Measurements from ENCODE around the gene TBX10. TPM values are rescaled to one million over a fixed set of nuclear protein-coding genes. Genes with fewer than 3 reads are reported as not detected.

The TBX10 gene
- total RNA-seq, 1 experiment from 2014 or later: not detected

DNA sequence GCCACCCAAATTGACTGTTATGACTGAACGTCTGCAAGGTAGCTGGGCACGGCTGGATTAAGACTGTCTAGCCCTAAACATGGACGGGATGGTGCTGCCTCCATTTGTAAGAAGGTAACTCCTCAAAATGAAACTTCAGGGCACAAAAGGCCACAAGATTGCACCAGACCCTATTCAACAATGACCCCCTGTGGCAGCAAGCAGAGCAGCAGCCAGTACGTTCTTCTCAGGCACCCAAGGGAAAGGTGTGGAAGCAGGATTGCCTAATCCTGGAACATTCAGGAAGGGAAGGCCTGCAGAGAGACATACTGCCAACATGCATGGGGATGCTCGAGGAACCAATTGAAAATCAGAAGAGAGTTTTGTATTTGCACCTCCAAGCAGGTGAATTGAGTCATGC is 4.5 kb upstream of the TBX10 start:
- CTCF ChIA-PET: no interaction called here
- Histone ChIP-seq H3K4me1 (ENCODE audit: insufficient read depth, low read length, poor library complexity, severe bottlenecking) (peaks cover 8% of the 10 kb centered on the region), H3K27me3 (replicated peaks; ENCODE audit: insufficient read depth, low read depth, low read length, poor library complexity) (no peaks in the 10 kb centered on the region), H3K4me3 (ENCODE audit: low read depth, low read length, poor library complexity, severe bottlenecking) (no peak overlapping the region), H3K27ac (ENCODE audit: low read depth, low read length, poor library complexity, severe bottlenecking) (no peak overlapping the region), H3K36me3 (ENCODE audit: insufficient read depth, low read length, poor library complexity, severe bottlenecking) (no peaks in the 10 kb centered on the region), H3K9me3 (ENCODE audit: low read depth, low read length, poor library complexity, severe bottlenecking) (no peaks in the 10 kb centered on the region)
- intact Hi-C loops (cut with micrococcal nuclease; ENCODE audit: unreplicated experiment): no loop called here
- BruUV-seq (replicated peaks): no TSS peak
- POLR2A ChIA-PET (ENCODE audit: low non-redundant PET): no interaction called here
- DNase-seq (ENCODE audit: low spot score): peak; percentile 42
- TF ChIP-seq, protein P1, sequence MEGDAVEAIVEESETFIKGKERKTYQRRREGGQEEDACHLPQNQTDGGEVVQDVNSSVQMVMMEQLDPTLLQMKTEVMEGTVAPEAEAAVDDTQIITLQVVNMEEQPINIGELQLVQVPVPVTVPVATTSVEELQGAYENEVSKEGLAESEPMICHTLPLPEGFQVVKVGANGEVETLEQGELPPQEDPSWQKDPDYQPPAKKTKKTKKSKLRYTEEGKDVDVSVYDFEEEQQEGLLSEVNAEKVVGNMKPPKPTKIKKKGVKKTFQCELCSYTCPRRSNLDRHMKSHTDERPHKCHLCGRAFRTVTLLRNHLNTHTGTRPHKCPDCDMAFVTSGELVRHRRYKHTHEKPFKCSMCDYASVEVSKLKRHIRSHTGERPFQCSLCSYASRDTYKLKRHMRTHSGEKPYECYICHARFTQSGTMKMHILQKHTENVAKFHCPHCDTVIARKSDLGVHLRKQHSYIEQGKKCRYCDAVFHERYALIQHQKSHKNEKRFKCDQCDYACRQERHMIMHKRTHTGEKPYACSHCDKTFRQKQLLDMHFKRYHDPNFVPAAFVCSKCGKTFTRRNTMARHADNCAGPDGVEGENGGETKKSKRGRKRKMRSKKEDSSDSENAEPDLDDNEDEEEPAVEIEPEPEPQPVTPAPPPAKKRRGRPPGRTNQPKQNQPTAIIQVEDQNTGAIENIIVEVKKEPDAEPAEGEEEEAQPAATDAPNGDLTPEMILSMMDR (conservative IDR thresholded peaks at IDR 0.05; ENCODE audit: low read depth, low read length): peak; percentile 42
- TF ChIP-seq EZH2 (IDR thresholded peaks at IDR 0.05; ENCODE audit: borderline replicate concordance, low read depth, low read length, poor library complexity, severe bottlenecking): no peak

DNA sequence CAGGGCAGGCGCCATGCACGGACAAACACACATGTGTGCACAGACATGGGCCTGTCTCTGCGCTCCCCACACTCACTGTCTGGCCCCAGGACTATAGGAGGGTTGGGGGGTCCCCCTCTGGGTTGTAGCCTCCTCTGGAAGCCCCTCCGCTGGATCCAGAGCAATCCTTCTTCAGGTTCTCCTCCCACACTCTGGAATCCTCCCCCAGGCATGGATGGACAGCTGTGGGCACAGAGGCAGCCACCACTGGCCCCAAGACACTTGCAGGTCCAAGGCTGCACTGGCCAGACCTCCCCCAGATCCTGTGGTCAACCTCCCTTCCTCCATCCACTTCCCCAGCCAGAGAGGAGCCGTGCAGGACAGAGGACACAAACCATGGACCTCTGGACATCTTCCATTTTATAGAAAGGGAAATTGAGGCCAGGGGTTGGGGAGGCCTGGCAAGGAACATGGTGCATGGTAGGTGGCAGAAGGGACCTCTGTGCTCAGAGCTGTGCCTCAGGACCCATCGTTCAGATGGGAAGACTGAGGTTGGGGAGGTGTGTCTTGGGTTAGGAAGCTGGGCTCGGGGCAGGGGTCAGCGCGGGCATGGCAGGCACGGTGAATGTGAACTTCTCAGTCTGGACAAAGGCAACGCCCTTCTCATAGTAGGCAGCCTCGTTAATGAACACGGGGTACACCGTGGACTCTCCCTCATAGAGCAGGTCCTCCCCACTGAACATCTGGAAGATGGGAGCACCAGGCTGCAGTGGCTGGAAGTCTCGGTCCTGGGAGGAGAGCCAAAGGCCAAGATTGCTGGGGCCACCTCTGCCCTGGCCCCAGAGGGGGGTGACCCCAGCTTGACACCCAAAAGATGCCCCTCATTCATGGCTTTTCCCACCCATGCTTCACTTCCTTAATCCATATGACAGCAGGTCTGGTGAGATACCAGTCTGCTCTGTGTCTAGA is 2.9 kb upstream of the TBX10 start:
- no peak for DNase-seq (ENCODE audit: low spot score)
- Histone ChIP-seq H3K36me3 (ENCODE audit: insufficient read depth, low read length, poor library complexity, severe bottlenecking) (no peaks in the 10 kb centered on the region), H3K4me1 (ENCODE audit: insufficient read depth, low read length, poor library complexity, severe bottlenecking) (no peaks in the 10 kb centered on the region), H3K27me3 (replicated peaks; ENCODE audit: insufficient read depth, low read depth, low read length, poor library complexity) (no peaks in the 10 kb centered on the region), H3K27ac (ENCODE audit: low read depth, low read length, poor library complexity, severe bottlenecking) (no peak overlapping the region), H3K4me3 (ENCODE audit: low read depth, low read length, poor library complexity, severe bottlenecking) (no peak overlapping the region), H3K9me3 (ENCODE audit: low read depth, low read length, poor library complexity, severe bottlenecking) (no peaks in the 10 kb centered on the region)
- intact Hi-C loops (cut with micrococcal nuclease; ENCODE audit: unreplicated experiment): no loop called here
- no peak for TF ChIP-seq EZH2 (IDR thresholded peaks at IDR 0.05; ENCODE audit: borderline replicate concordance, low read depth, low read length, poor library complexity, severe bottlenecking)
- TF ChIP-seq, protein P1 (conservative IDR thresholded peaks at IDR 0.05; ENCODE audit: low read depth, low read length): no peak
- POLR2A ChIA-PET (ENCODE audit: low non-redundant PET): no interaction called here
- CTCF ChIA-PET: no interaction called here
- no TSS peak for BruUV-seq (replicated peaks)

DNA sequence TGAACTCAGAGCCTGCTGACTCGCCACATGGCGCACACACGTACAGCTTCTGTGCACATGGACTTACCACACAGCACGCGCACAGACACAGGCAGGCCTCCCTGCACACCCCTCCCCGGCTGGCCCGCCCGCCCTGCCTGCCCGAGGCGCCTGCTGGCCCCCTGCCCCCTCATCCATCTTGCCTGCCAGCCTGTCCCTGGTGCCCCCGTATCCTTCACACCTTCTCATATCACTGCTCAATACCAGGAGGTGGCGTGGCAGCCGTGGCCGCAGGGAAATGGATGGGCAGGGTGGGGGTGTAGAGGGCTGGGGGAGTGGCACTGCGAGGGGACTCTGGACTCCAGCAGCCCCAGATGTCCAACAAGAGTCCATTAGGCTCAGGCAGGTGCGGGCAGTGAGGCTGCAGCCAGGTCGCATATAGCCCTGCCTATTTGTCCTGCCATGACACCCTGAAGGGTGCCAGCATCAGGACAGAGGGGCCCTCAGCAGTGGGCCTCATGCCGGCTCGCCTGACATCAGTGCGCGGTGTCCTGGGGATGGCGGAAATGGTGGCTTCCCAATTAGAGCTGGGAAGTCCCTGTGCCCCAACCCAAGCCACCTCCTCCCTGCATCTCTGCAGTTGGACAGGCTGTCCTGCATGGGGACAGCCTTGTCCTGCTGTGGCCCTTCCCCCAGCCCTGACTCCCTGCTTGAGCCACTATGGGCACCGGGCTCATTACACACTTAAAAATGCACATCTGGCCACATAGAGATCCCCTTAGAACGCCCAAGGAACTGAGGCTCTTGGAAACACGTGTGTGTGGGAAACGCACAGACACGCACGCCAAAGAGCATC is 2.0 kb upstream of the TBX10 start:
- H3K9me3 ChIP-seq (ENCODE audit: low read depth, low read length, poor library complexity, severe bottlenecking): no peaks in the 10 kb centered on the region
- ChIA-PET POLR2A (ENCODE audit: low non-redundant PET) (no interaction called here), CTCF (interaction anchor here (1.2 kb wide), 1 partner anchor 12 kb away, joined by 3 read pairs; no protein-coding TSS in a partner anchor)
- H3K27me3 ChIP-seq (replicated peaks; ENCODE audit: insufficient read depth, low read depth, low read length, poor library complexity): no peaks in the 10 kb centered on the region
- H3K4me1 ChIP-seq (ENCODE audit: insufficient read depth, low read length, poor library complexity, severe bottlenecking): no peaks in the 10 kb centered on the region
- no peaks in the 10 kb centered on the region for H3K36me3 ChIP-seq (ENCODE audit: insufficient read depth, low read length, poor library complexity, severe bottlenecking)
- H3K27ac ChIP-seq (ENCODE audit: low read depth, low read length, poor library complexity, severe bottlenecking): no peak overlapping the region
- H3K4me3 ChIP-seq (ENCODE audit: low read depth, low read length, poor library complexity, severe bottlenecking): no peak overlapping the region
- DNase-seq (ENCODE audit: low spot score): no peak
- TF ChIP-seq, protein P1 (conservative IDR thresholded peaks at IDR 0.05; ENCODE audit: low read depth, low read length): no peak
- no peak for TF ChIP-seq EZH2 (IDR thresholded peaks at IDR 0.05; ENCODE audit: borderline replicate concordance, low read depth, low read length, poor library complexity, severe bottlenecking)
- intact Hi-C loops (cut with micrococcal nuclease; ENCODE audit: unreplicated experiment): no loop called here
- no TSS peak for BruUV-seq (replicated peaks)

Data from A673 (cell line).